ENCODE data around the gene PKD1L1.

DNA sequence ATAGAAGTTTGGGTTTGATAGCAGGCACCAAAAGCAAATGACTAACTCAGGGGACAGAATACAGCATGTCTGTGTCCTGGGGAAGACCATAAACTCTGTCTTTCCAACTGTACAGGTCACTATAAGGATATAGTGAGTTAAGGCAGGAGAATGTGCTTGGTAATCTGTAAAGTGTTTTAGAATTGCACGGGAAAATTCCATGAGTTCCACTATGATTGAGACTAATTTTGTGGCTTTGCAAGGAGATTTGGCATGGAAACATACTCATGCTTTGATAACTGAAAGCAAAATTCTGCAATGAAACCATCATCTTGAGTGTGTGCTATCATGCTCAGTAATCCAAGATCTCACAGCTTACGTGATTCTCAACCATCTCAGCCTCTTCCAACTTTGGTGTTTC is 152.6 kb downstream of the PKD1L1 start:
- no peak for TF ChIP-seq POLR2A (IDR thresholded peaks at IDR 0.05; ENCODE audit: extremely low read depth, insufficient read length)
- TF ChIP-seq, protein P1, sequence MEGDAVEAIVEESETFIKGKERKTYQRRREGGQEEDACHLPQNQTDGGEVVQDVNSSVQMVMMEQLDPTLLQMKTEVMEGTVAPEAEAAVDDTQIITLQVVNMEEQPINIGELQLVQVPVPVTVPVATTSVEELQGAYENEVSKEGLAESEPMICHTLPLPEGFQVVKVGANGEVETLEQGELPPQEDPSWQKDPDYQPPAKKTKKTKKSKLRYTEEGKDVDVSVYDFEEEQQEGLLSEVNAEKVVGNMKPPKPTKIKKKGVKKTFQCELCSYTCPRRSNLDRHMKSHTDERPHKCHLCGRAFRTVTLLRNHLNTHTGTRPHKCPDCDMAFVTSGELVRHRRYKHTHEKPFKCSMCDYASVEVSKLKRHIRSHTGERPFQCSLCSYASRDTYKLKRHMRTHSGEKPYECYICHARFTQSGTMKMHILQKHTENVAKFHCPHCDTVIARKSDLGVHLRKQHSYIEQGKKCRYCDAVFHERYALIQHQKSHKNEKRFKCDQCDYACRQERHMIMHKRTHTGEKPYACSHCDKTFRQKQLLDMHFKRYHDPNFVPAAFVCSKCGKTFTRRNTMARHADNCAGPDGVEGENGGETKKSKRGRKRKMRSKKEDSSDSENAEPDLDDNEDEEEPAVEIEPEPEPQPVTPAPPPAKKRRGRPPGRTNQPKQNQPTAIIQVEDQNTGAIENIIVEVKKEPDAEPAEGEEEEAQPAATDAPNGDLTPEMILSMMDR (IDR thresholded peaks at IDR 0.05; ENCODE audit: low read depth, low read length), result no peak

Measured in NB4 (cell line).